Rectal smooth muscle tissue (tissue), 1 donor: ENCODE measurements around the gene CIAO2B.

ENCODE experiments used
- H3K27ac ChIP-seq: one replicate; pipeline ENCODE4 v1.7.0; 2013; ENCODE audit warnings: low read depth, low read length, inconsistent platforms
- H3K27me3 ChIP-seq: one replicate; pipeline ENCODE4 v1.7.0; 2013; ENCODE audit warnings: low read length; ENCODE audit not compliant: control insufficient read depth, insufficient read depth
- H3K36me3 ChIP-seq: one replicate; pipeline ENCODE4 v1.7.0; 2013; ENCODE audit warnings: low read length; ENCODE audit not compliant: control insufficient read depth, insufficient read depth
- H3K4me1 ChIP-seq: one replicate; pipeline ENCODE4 v1.7.0; 2013; ENCODE audit warnings: low read length; ENCODE audit not compliant: control insufficient read depth, insufficient read depth
- H3K4me3 ChIP-seq: one replicate; pipeline ENCODE4 v1.7.0; 2013; ENCODE audit warnings: low read length
- H3K9ac ChIP-seq: one replicate; pipeline ENCODE4 v1.7.0; 2013; ENCODE audit warnings: low read length

CIAO2B gene

GRCh38 chr16:66920924-66921680, 13.1 kb downstream of the CIAO2B start:
- no peak overlapping the region for H3K27ac ChIP-seq
- no peak overlapping the region for H3K9ac ChIP-seq
- no peaks in the 10 kb centered on the region for H3K36me3 ChIP-seq
- H3K27me3 ChIP-seq = no peaks in the 10 kb centered on the region
- H3K4me1 ChIP-seq = peaks cover 12% of the 10 kb centered on the region
- H3K4me3 ChIP-seq = no peak overlapping the region

GRCh38 chr16:66920299-66920590, 14.0 kb downstream of the CIAO2B start:
- no peaks in the 10 kb centered on the region for H3K27me3 ChIP-seq
- H3K4me3 ChIP-seq = no peak overlapping the region
- H3K9ac ChIP-seq = no peak overlapping the region
- peaks cover 9% of the 10 kb centered on the region for H3K4me1 ChIP-seq
- no peak overlapping the region for H3K27ac ChIP-seq
- H3K36me3 ChIP-seq = no peaks in the 10 kb centered on the region

- Histone ChIP-seq H3K27me3 (no peaks in the 10 kb centered on the region), H3K4me1 (peaks cover 9% of the 10 kb centered on the region), H3K9ac (no peak overlapping the region), H3K36me3 (no peaks in the 10 kb centered on the region), H3K4me3 (no peak overlapping the region), H3K27ac (no peak overlapping the region)
These were observed 14.5 kb downstream of the CIAO2B start for GRCh38 chr16:66919569-66920298.

GRCh38 chr16:66918803-66919568, 15.2 kb downstream of the CIAO2B start, which contains the start of gene CDH16:
Gene CDH16 (minus strand): TSS chr16:66918885. CDS start chr16:66918065, 820 bp downstream.
- Histone ChIP-seq H3K4me1 (peaks cover 9% of the 10 kb centered on the region), H3K4me3 (no peak within 1 kb of the TSS), H3K36me3 (no peaks in the 10 kb centered on the region), H3K27ac (no peak within 1 kb of the TSS), H3K27me3 (no peaks in the 10 kb centered on the region), H3K9ac (no peak within 1 kb of the TSS)

GRCh38 chr16:66918355-66918754, 15.8 kb downstream of the CIAO2B start:
- H3K4me3 ChIP-seq = no peak overlapping the region
- no peak overlapping the region for H3K9ac ChIP-seq
- no peaks in the 10 kb centered on the region for H3K36me3 ChIP-seq
- H3K27ac ChIP-seq = no peak overlapping the region
- peaks cover 4% of the 10 kb centered on the region for H3K4me1 ChIP-seq
- H3K27me3 ChIP-seq = no peaks in the 10 kb centered on the region

- no peaks in the 10 kb centered on the region for H3K27me3 ChIP-seq
- no peak overlapping the region for H3K4me3 ChIP-seq
- H3K27ac ChIP-seq = no peak overlapping the region
- H3K36me3 ChIP-seq = no peaks in the 10 kb centered on the region
- no peak overlapping the region for H3K9ac ChIP-seq
- H3K4me1 ChIP-seq = no peaks in the 10 kb centered on the region
These were observed 16.5 kb downstream of the CIAO2B start for GRCh38 chr16:66917741-66918140.

- H3K4me1 ChIP-seq = no peaks in the 10 kb centered on the region
- H3K27ac ChIP-seq = no peak overlapping the region
- no peak overlapping the region for H3K9ac ChIP-seq
- H3K4me3 ChIP-seq = no peak overlapping the region
- H3K36me3 ChIP-seq = no peaks in the 10 kb centered on the region
- H3K27me3 ChIP-seq = no peaks in the 10 kb centered on the region
These were observed 17.7 kb downstream of the CIAO2B start for GRCh38 chr16:66916518-66916917.

- Histone ChIP-seq H3K4me1 (no peaks in the 10 kb centered on the region), H3K36me3 (no peaks in the 10 kb centered on the region), H3K27ac (no peak overlapping the region), H3K4me3 (no peak overlapping the region), H3K27me3 (no peaks in the 10 kb centered on the region), H3K9ac (no peak overlapping the region)
These were observed 19.2 kb downstream of the CIAO2B start for GRCh38 chr16:66915041-66915440.

GRCh38 chr16:66914541-66914940, 19.7 kb downstream of the CIAO2B start:
- no peak overlapping the region for H3K4me3 ChIP-seq
- H3K36me3 ChIP-seq = no peaks in the 10 kb centered on the region
- no peaks in the 10 kb centered on the region for H3K4me1 ChIP-seq
- no peaks in the 10 kb centered on the region for H3K27me3 ChIP-seq
- no peak overlapping the region for H3K9ac ChIP-seq
- no peak overlapping the region for H3K27ac ChIP-seq

- no peaks in the 10 kb centered on the region for H3K4me1 ChIP-seq
- H3K27me3 ChIP-seq = no peaks in the 10 kb centered on the region
- H3K9ac ChIP-seq = no peak overlapping the region
These were observed 20.5 kb downstream of the CIAO2B start for GRCh38 chr16:66913711-66914110.

GRCh38 chr16:66913081-66913480, 21.1 kb downstream of the CIAO2B start:
- Histone ChIP-seq H3K4me1 (no peaks in the 10 kb centered on the region), H3K27ac (no peak overlapping the region), H3K4me3 (no peak overlapping the region), H3K9ac (no peak overlapping the region), H3K36me3 (no peaks in the 10 kb centered on the region), H3K27me3 (no peaks in the 10 kb centered on the region)

More at GRCh38 chr16:66913711-66914110, 20.5 kb downstream of the CIAO2B start:
- Histone ChIP-seq H3K4me3 (no peak overlapping the region), H3K36me3 (no peaks in the 10 kb centered on the region), H3K27ac (no peak overlapping the region)

- H3K4me1 ChIP-seq = no peaks in the 10 kb centered on the region
These were observed 22.4 kb downstream of the CIAO2B start for GRCh38 chr16:66911801-66912200.

More at GRCh38 chr16:66911801-66912200, 22.4 kb downstream of the CIAO2B start:
- no peak overlapping the region for H3K9ac ChIP-seq
- no peak overlapping the region for H3K27ac ChIP-seq
- no peaks in the 10 kb centered on the region for H3K27me3 ChIP-seq
- no peaks in the 10 kb centered on the region for H3K36me3 ChIP-seq
- H3K4me3 ChIP-seq = no peak overlapping the region
